Measurements from ENCODE around the gene CCDC158. TPM values are rescaled to one million over a fixed set of nuclear protein-coding genes. Genes with fewer than 3 reads are reported as not detected.
"Not testable (repeated sequence)": the region's sequence is repeated elsewhere in the genome, so short reads cannot be mapped to it uniquely, and the experiment has no call there.

The CCDC158 gene
- total RNA-seq, 1 experiment from 2014 or later: not detected

GRCh38 chr4:76281594-76281993, 139.3 kb downstream of the CCDC158 start:
- H3K4me3 ChIP-seq, H3K27me3 ChIP-seq, H3K9me3 ChIP-seq, DNase-seq, H3K36me3 ChIP-seq: not testable (repeated sequence)

GRCh38 chr4:76280488-76281441, 140.2 kb downstream of the CCDC158 start:
- H3K4me3 ChIP-seq: no peak overlapping the region
- H3K27me3 ChIP-seq: no peaks in the 10 kb centered on the region
- no peaks in the 10 kb centered on the region for H3K36me3 ChIP-seq
- no peak for DNase-seq
- H3K9me3 ChIP-seq: no peaks in the 10 kb centered on the region

GRCh38 chr4:76279462-76279861, 141.5 kb downstream of the CCDC158 start:
- Histone ChIP-seq H3K9me3 (no peaks in the 10 kb centered on the region), H3K27me3 (no peaks in the 10 kb centered on the region), H3K4me3 (no peak overlapping the region), H3K36me3 (no peaks in the 10 kb centered on the region)
- DNase-seq: no peak

- no peaks in the 10 kb centered on the region for H3K36me3 ChIP-seq
- DNase-seq: no peak
- H3K9me3 ChIP-seq: no peaks in the 10 kb centered on the region
- no peaks in the 10 kb centered on the region for H3K27me3 ChIP-seq
- H3K4me3 ChIP-seq: no peak overlapping the region
Measured at GRCh38 chr4:76278583-76278982, 142.4 kb downstream of the CCDC158 start.

GRCh38 chr4:76277667-76278066, 143.3 kb downstream of the CCDC158 start:
- no peak overlapping the region for H3K4me3 ChIP-seq
- no peaks in the 10 kb centered on the region for H3K9me3 ChIP-seq
- no peaks in the 10 kb centered on the region for H3K27me3 ChIP-seq
- DNase-seq: no peak
- H3K36me3 ChIP-seq: no peaks in the 10 kb centered on the region

GRCh38 chr4:76276813-76277212, 144.1 kb downstream of the CCDC158 start:
- no peak for DNase-seq
- no peak overlapping the region for H3K4me3 ChIP-seq
- no peaks in the 10 kb centered on the region for H3K27me3 ChIP-seq
- H3K36me3 ChIP-seq: no peaks in the 10 kb centered on the region
- no peaks in the 10 kb centered on the region for H3K9me3 ChIP-seq

- Histone ChIP-seq H3K36me3 (no peaks in the 10 kb centered on the region), H3K9me3 (no peaks in the 10 kb centered on the region), H3K27me3 (no peaks in the 10 kb centered on the region), H3K4me3 (no peak overlapping the region)
- DNase-seq: no peak
Measured at GRCh38 chr4:76275486-76276124, 145.3 kb downstream of the CCDC158 start.

GRCh38 chr4:76272999-76273398, 147.9 kb downstream of the CCDC158 start:
- no peak overlapping the region for H3K4me3 ChIP-seq
- no peaks in the 10 kb centered on the region for H3K36me3 ChIP-seq
- H3K9me3 ChIP-seq: no peaks in the 10 kb centered on the region
- DNase-seq: no peak
- H3K27me3 ChIP-seq: no peaks in the 10 kb centered on the region

- Histone ChIP-seq H3K36me3 (no peaks in the 10 kb centered on the region), H3K9me3 (no peaks in the 10 kb centered on the region), H3K27me3 (no peaks in the 10 kb centered on the region), H3K4me3 (no peak overlapping the region)
- DNase-seq: no peak
Measured at GRCh38 chr4:76272582-76272981, 148.4 kb downstream of the CCDC158 start.

GRCh38 chr4:76272073-76272472, 148.9 kb downstream of the CCDC158 start:
- DNase-seq: no peak
- no peaks in the 10 kb centered on the region for H3K27me3 ChIP-seq
- no peaks in the 10 kb centered on the region for H3K36me3 ChIP-seq
- no peak overlapping the region for H3K4me3 ChIP-seq
- no peaks in the 10 kb centered on the region for H3K9me3 ChIP-seq

GRCh38 chr4:76271248-76271647, 149.7 kb downstream of the CCDC158 start:
- H3K9me3 ChIP-seq: no peaks in the 10 kb centered on the region
- H3K4me3 ChIP-seq: no peak overlapping the region
- no peaks in the 10 kb centered on the region for H3K27me3 ChIP-seq
- DNase-seq: no peak
- no peaks in the 10 kb centered on the region for H3K36me3 ChIP-seq

GRCh38 chr4:76270244-76271175, 150.4 kb downstream of the CCDC158 start:
- no peak overlapping the region for H3K4me3 ChIP-seq
- no peak for DNase-seq
- no peaks in the 10 kb centered on the region for H3K9me3 ChIP-seq
- H3K27me3 ChIP-seq: no peaks in the 10 kb centered on the region
- H3K36me3 ChIP-seq: no peaks in the 10 kb centered on the region

- no peaks in the 10 kb centered on the region for H3K36me3 ChIP-seq
- no peak overlapping the region for H3K4me3 ChIP-seq
- H3K9me3 ChIP-seq: no peaks in the 10 kb centered on the region
- no peaks in the 10 kb centered on the region for H3K27me3 ChIP-seq
- DNase-seq: no peak
Measured at GRCh38 chr4:76267811-76268210, 153.1 kb downstream of the CCDC158 start.

GRCh38 chr4:76266627-76267026, 154.3 kb downstream of the CCDC158 start:
- Histone ChIP-seq H3K36me3 (no peaks in the 10 kb centered on the region), H3K27me3 (peaks cover 3% of the 10 kb centered on the region; the same call in 1 of the 2 replicates), H3K9me3 (no peaks in the 10 kb centered on the region), H3K4me3 (no peak overlapping the region)
- no peak for DNase-seq

- Histone ChIP-seq H3K4me3 (no peak overlapping the region), H3K27me3 (peaks cover 3% of the 10 kb centered on the region; the same call in 1 of the 2 replicates), H3K36me3 (no peaks in the 10 kb centered on the region), H3K9me3 (no peaks in the 10 kb centered on the region)
- DNase-seq: no peak
Measured at GRCh38 chr4:76265631-76266218, 155.2 kb downstream of the CCDC158 start.

Measured in MG63 (cell line).